ENCODE results near the gene MROH2B. TPM values are rescaled to one million over a fixed set of nuclear protein-coding genes. Genes with fewer than 3 reads are reported as not detected.

Gene MROH2B
- total RNA-seq, 2 experiments from 2014 or later: not detected

- intact Hi-C loops (cut with micrococcal nuclease): no loop called here
Observed at GRCh38 chr5:40985501-40985900, 85.6 kb downstream of the MROH2B start.

GRCh38 chr5:40984884-40985283 is 86.3 kb downstream of the MROH2B start:
- intact Hi-C loops (cut with micrococcal nuclease): no loop called here
- POLR2A ChIA-PET: no interaction called here
- no peaks in the 10 kb centered on the region for H3K36me3 Mint-ChIP-seq (ENCODE audit: low read depth)

More at GRCh38 chr5:40985501-40985900, 85.6 kb downstream of the MROH2B start:
- TF ChIP-seq CTCF (IDR thresholded peaks at IDR 0.05): no peak
- DNase-seq (no peak), ATAC-seq (no peak)
- Mint-ChIP-seq H3K27ac (no peak overlapping the region), H3K36me3 (ENCODE audit: low read depth) (no peaks in the 10 kb centered on the region), H3K4me3 (no peak overlapping the region), H3K9me3 (peaks cover 1% of the 10 kb centered on the region), H3K27me3 (peaks cover 4% of the 10 kb centered on the region), H3K4me1 (ENCODE audit: low read depth) (no peaks in the 10 kb centered on the region)
- CTCF ChIA-PET: no interaction called here
- POLR2A ChIA-PET: no interaction called here

GRCh38 chr5:40983781-40984180 is 87.4 kb downstream of the MROH2B start:
- Mint-ChIP-seq H3K9me3 (peaks cover 1% of the 10 kb centered on the region), H3K36me3 (ENCODE audit: low read depth) (no peaks in the 10 kb centered on the region), H3K4me1 (ENCODE audit: low read depth) (no peaks in the 10 kb centered on the region), H3K4me3 (no peak overlapping the region), H3K27ac (no peak overlapping the region), H3K27me3 (peaks cover 4% of the 10 kb centered on the region)
- DNase-seq: no peak
- intact Hi-C loops (cut with micrococcal nuclease): no loop called here
- TF ChIP-seq CTCF (IDR thresholded peaks at IDR 0.05): no peak
- ChIA-PET CTCF (no interaction called here), POLR2A (no interaction called here)
- no peak for ATAC-seq

More at GRCh38 chr5:40984884-40985283, 86.3 kb downstream of the MROH2B start:
- Mint-ChIP-seq H3K9me3 (peaks cover 1% of the 10 kb centered on the region), H3K4me3 (no peak overlapping the region), H3K27ac (no peak overlapping the region), H3K4me1 (ENCODE audit: low read depth) (no peaks in the 10 kb centered on the region), H3K27me3 (peaks cover 4% of the 10 kb centered on the region)
- ATAC-seq (no peak), DNase-seq (no peak)
- CTCF ChIA-PET: no interaction called here
- TF ChIP-seq CTCF (IDR thresholded peaks at IDR 0.05): no peak

- Mint-ChIP-seq H3K27me3 (peaks cover 7% of the 10 kb centered on the region), H3K4me1 (ENCODE audit: low read depth) (no peaks in the 10 kb centered on the region), H3K27ac (no peak overlapping the region), H3K36me3 (ENCODE audit: low read depth) (no peaks in the 10 kb centered on the region), H3K4me3 (no peak overlapping the region), H3K9me3 (no peaks in the 10 kb centered on the region)
- CTCF ChIA-PET: no interaction called here
- POLR2A ChIA-PET: no interaction called here
- intact Hi-C loops (cut with micrococcal nuclease): no loop called here
- DNase-seq (no peak), ATAC-seq (no peak)
- TF ChIP-seq CTCF (IDR thresholded peaks at IDR 0.05): no peak
Observed at GRCh38 chr5:40981420-40981819, 89.7 kb downstream of the MROH2B start.

- ATAC-seq (no peak), DNase-seq (no peak)
- no peak overlapping the region for H3K4me3 Mint-ChIP-seq
- H3K27me3 Mint-ChIP-seq: peaks cover 6% of the 10 kb centered on the region
- ChIA-PET POLR2A (no interaction called here), CTCF (no interaction called here)
- H3K9me3 Mint-ChIP-seq: no peaks in the 10 kb centered on the region
- no peaks in the 10 kb centered on the region for H3K36me3 Mint-ChIP-seq (ENCODE audit: low read depth)
- H3K4me1 Mint-ChIP-seq (ENCODE audit: low read depth): no peaks in the 10 kb centered on the region
- no peak overlapping the region for H3K27ac Mint-ChIP-seq
- TF ChIP-seq CTCF (IDR thresholded peaks at IDR 0.05): no peak
- intact Hi-C loops (cut with micrococcal nuclease): no loop called here
Observed at GRCh38 chr5:40976836-40977235, 94.3 kb downstream of the MROH2B start.

All from activated CD8-positive, alpha-beta T cell treated with anti-CD3 and anti-CD28 coated beads for 36 hours (primary cell).